Thoracic aorta (tissue), 2 donors: ENCODE data around the gene ARL6IP5. TPM values are rescaled to one million over a fixed set of nuclear protein-coding genes. Genes with fewer than 3 reads are reported as not detected.

Experiments
- ATAC-seq: fragments of 150-250 bp; one replicate; pipeline ENCODE4 v1.8.0; 2017; ENCODE audit warnings: low read depth; ENCODE audit not compliant: insufficient number of reproducible peaks, low FRiP score
- DNase-seq: peaks from one replicate; pipeline ENCODE4 v3.0.0-alpha.2; 2020; ENCODE audit warnings: low spot score
- H3K27ac ChIP-seq, 2 donors: fragments of 200-600 bp; sonication (generic); 1 replicate in 1 of 2; 2 replicates in 1 of 2; pipeline ENCODE4 v1.5.1; 2016; ENCODE audit warnings: mild to moderate bottlenecking in 2 of 2, moderate library complexity in 2 of 2
- H3K27me3 ChIP-seq: fragments of 200-600 bp; sonication (generic); replicated peaks from 2 replicates; pipeline ENCODE4 v1.6.0; 2016; ENCODE audit warnings: mild to moderate bottlenecking; ENCODE audit not compliant: insufficient read depth
- H3K36me3 ChIP-seq: fragments of 200-600 bp; sonication (generic); one replicate; pipeline ENCODE4 v1.5.1; 2016
- H3K4me1 ChIP-seq, 2 donors: fragments of 200-600 bp; sonication (generic); 1 replicate in 1 of 2; 2 replicates in 1 of 2; pipeline versions ENCODE4 v1.5.1 to v1.6.0; 2016; ENCODE audit warnings: low read depth in 2 of 2, mild to moderate bottlenecking in 1 of 2; ENCODE audit not compliant: control insufficient read depth in 1 of 2
- H3K4me3 ChIP-seq: fragments of 200-600 bp; sonication (generic); 2 replicates; pipeline ENCODE4 v1.5.1; 2016; ENCODE audit warnings: mild to moderate bottlenecking
- H3K9me3 ChIP-seq: fragments of 200-600 bp; sonication (generic); 2 replicates; pipeline ENCODE4 v1.5.1; 2016
- CTCF ChIP-seq: fragments of 200-600 bp; sonication (generic); IDR thresholded peaks from one replicate; pipeline ENCODE4 v1.5.1; 2019; ENCODE audit warnings: antibody characterized with exemption
- total RNA-seq, 2 donors: library from RNA; depleted of rRNA; stranded (reverse); fragments of >200 nt; gene quantifications; one replicate each; pipeline versions ENCODE4 v1.1.0 to v1.2.3, GENCODE V29; 2016

Gene ARL6IP5
- total RNA-seq, 2 donors from 2014 or later = 195 to 269 TPM

DNA sequence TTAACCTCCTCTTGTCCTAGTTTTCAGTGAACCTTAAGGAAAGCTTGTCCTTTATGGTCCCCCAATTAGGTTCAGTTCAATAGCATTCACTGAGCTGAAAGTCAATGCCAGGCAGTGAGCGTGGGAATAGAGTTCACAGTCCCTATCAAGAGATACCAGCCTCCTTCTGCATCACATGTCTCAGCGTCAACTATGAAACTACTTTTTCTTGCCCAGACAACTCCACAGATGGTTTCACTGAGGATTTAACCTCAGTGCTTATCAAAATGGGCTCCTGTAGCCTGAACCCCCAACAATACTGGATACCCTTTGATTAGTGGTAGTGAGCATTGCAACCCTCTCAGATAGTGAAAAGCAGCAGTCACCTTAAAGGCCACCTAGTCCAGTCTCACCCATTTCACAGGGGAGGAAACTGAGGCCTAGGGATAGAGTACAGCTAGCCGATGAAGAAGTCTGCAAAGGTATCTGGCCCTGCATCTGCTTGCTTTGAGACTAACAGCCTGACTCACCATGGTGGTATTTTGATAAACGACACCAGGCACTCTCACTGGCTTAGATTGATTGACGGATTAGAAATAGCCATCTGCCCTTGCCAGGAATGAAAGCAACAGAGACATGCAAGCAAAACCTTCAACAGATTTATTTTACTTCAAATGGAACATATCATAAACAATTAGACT, 3.0 kb upstream of the ARL6IP5 start:
- H3K4me3 ChIP-seq = no peak overlapping the region
- peak overlapping the region in 1 of 2 donors; percentile 8 for H3K27ac ChIP-seq
- DNase-seq = no peak
- no peaks in the 10 kb centered on the region for H3K9me3 ChIP-seq
- no peaks in the 10 kb centered on the region for H3K36me3 ChIP-seq
- TF ChIP-seq CTCF = no peak
- H3K27me3 ChIP-seq = no peaks in the 10 kb centered on the region
- H3K4me1 ChIP-seq = peaks cover 29 to 51% of the 10 kb centered on the region in 2 donors
- no peak for ATAC-seq

DNA sequence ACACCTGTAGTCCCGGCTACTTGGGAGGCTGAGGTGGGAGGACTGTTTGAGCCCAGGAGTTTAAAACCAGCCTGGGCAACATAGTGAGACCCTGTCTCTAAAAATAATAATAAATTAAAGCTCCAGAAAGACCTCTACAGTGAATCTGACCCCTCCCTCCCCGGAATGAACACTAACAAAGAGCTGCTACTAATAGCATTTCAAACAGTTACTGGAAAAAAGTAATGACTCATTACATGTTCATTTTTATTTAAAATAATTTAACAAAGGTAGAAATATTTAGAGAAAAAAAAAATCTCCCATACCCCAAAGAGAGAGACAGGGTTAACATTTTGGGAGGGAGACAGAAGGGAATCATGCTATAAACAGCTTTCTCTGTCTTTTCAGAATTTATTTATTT, 2.4 kb upstream of the ARL6IP5 start:
- no peak for DNase-seq
- H3K4me1 ChIP-seq = peaks cover 35 to 58% of the 10 kb centered on the region in 2 donors
- no peak for ATAC-seq

DNA sequence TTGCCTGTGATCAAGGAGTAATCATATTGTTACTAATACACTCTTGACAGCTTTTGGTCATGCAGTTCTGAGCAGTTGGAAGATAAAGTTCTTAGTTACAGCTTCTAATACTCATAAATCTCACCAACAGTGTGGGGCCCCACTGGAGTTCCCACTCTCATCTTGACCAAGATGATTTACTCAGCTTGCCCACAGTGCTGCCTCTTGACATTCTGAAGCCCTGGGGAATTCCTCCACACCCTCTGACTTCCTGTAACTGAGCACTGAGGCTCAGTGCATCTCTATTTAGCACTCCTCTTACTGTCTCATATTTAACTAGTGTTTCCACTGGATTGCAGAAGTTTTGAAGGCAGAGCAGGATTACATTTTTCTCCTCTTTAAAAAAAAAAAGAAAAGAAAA, 1.9 kb upstream of the ARL6IP5 start:
- DNase-seq = no peak
- no peaks in the 10 kb centered on the region for H3K9me3 ChIP-seq
- no peak for TF ChIP-seq CTCF
- no peak for ATAC-seq
- no peak overlapping the region for H3K4me3 ChIP-seq
- H3K27me3 ChIP-seq = no peaks in the 10 kb centered on the region
- peak overlapping the region; percentile 96 to 97 for H3K27ac ChIP-seq
- H3K4me1 ChIP-seq = peaks cover 38 to 58% of the 10 kb centered on the region in 2 donors
- H3K36me3 ChIP-seq = no peaks in the 10 kb centered on the region

More for the DNA sequence above, 2.4 kb upstream of the ARL6IP5 start:
- Histone ChIP-seq H3K27me3 (no peaks in the 10 kb centered on the region), H3K36me3 (no peaks in the 10 kb centered on the region), H3K4me3 (no peak overlapping the region), H3K27ac (peak overlapping the region in 1 of 2 donors; percentile 96), H3K9me3 (no peaks in the 10 kb centered on the region)
- TF ChIP-seq CTCF = no peak

GRCh38 chr3:69085168-69085832, 563 bp downstream of the ARL6IP5 start:
- no peak for DNase-seq
- no peak for ATAC-seq
- Histone ChIP-seq H3K9me3 (no peaks in the 10 kb centered on the region), H3K4me1 (peaks cover 50 to 66% of the 10 kb centered on the region in 2 donors), H3K27me3 (no peaks in the 10 kb centered on the region), H3K27ac (peak overlapping the region; percentile 96 to 97), H3K4me3 (peak overlapping the region; percentile 96), H3K36me3 (no peaks in the 10 kb centered on the region)
- no peak for TF ChIP-seq CTCF

DNA sequence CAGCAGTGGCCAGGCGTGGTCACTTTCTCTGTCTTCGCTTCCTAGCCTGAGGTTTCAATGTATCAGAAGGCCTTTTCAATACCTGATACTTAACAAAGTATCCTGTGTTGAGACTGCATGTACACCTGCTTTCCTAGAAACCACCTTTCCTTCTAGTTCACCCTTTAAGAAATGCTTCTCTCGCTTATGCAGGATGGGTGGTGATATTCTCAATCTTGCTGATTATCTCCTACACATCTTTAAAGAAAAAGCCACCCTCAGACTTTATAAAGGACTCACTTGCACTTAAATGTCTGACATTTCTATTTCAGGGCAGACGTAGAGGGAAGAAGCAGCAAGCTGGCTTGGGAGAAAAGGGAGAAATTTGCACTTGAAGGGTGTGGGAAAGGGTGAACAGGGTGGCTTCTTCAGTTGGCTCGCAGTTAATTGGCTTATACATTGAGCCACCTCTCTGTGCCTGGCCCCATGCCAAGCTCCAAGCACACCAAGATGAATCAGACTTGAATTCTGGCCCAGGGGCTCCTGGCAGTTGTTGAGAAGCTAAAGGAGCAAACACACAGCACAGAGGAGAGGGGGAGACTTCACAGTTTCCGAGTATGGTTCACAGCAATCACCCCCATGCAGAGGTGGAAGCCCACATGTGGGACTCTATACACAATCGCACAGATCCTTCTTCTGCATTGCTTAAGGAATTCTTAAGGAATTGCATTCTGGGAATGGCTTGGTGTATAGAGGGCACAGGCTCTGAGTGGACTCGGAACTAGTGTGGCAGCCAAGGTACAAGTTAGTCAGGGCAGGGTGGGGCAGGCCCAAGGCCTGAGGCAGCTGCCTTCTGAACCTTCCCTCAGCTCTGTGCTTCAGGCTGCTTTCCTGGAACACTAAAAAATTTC, 1.3 kb downstream of the ARL6IP5 start:
- no peak for TF ChIP-seq CTCF
- Histone ChIP-seq H3K27ac (peak overlapping the region; percentile 96 to 97), H3K9me3 (no peaks in the 10 kb centered on the region), H3K27me3 (no peaks in the 10 kb centered on the region), H3K4me1 (peaks cover 53 to 70% of the 10 kb centered on the region in 2 donors), H3K36me3 (no peaks in the 10 kb centered on the region), H3K4me3 (peak overlapping the region; percentile 96)
- DNase-seq (peak; percentile 88), ATAC-seq (peak; percentile 78)
